Endothelial cell of umbilical vein (primary cell): ENCODE measurements around the gene MGAT4A. TPM values are rescaled to one million over a fixed set of nuclear protein-coding genes. Genes with fewer than 3 reads are reported as not detected.
A peak's percentile ranks its signal among the peaks of the same experiment; 100 is the strongest.

Experiments used
- BruUV-seq: library from RNA; stranded (reverse); fragments of 400-500 nt; replicated peaks from 2 replicates; lab custom pipeline; 2021; lab: Mats Ljungman, UMichigan
- CTCF ChIA-PET: fragments of 300-600, 350-600 bp; sonication (Branson Sonifier 250); formaldehyde crosslinking; loops from one replicate; lab custom pipeline; 2021; ENCODE audit warnings: antibody characterized with exemption, inconsistent platforms; lab: Charles Lee
- POLR2A ChIA-PET: fragments of 300-600, 350-600 bp; sonication (Branson Sonifier 250); formaldehyde crosslinking; loops from one replicate; lab custom pipeline; 2021; ENCODE audit warnings: antibody characterized with exemption, inconsistent platforms; lab: Charles Lee
- DNase-seq: peaks from one replicate; pipeline ENCODE4 v3.0.0-alpha.2; 2011; ENCODE audit warnings: low read depth, low spot score
- FAIRE-seq: peaks from 2 replicates; lab custom pipeline; 2011; peaks lifted over from hg19 to GRCh38; lab: Jason Lieb, UNC
- H2AFZ ChIP-seq: 2 replicates; pipeline ENCODE4 v1.6.0; 2012; ENCODE audit warnings: low read depth, low read length, control low read depth, inconsistent platforms
- H3K27ac ChIP-seq: 2 replicates; pipeline ENCODE4 v1.5.1; 2011; ENCODE audit warnings: low read depth, mild to moderate bottlenecking, control low read depth, low read length, moderate library complexity; ENCODE audit not compliant: insufficient read depth
- H3K27me3 ChIP-seq, 2 experiments: 2 replicates each; pipeline versions ENCODE4 v1.6.0 to v1.6.1; 2011; ENCODE audit warnings: low read length in 2 of 2, mixed read lengths in 1 of 2; ENCODE audit not compliant: control insufficient read depth in 2 of 2, insufficient read depth in 2 of 2
- H3K36me3 ChIP-seq, 2 experiments: 2 replicates in 1 of 2; 3 replicates in 1 of 2; pipeline ENCODE4 v1.5.1; 2011; ENCODE audit warnings: low read length in 2 of 2, mild to moderate bottlenecking in 1 of 2, moderate library complexity in 1 of 2; ENCODE audit not compliant: control insufficient read depth in 2 of 2, insufficient read depth in 2 of 2; ENCODE audit errors: extremely low read depth in 1 of 2
- H3K4me1 ChIP-seq: 3 replicates; pipeline ENCODE4 v1.5.1; 2011; ENCODE audit warnings: mild to moderate bottlenecking, low read length; ENCODE audit not compliant: control insufficient read depth, insufficient read depth; ENCODE audit errors: extremely low read depth
- H3K4me2 ChIP-seq: 2 replicates; pipeline ENCODE4 v1.6.1; 2011; ENCODE audit warnings: low read length, control low read depth, mixed read lengths; ENCODE audit not compliant: insufficient read depth
- H3K4me3 ChIP-seq, 3 experiments: fragments of 200-600 bp in 1 of 3; sonication (generic), shearing (Covaris generic) in 1 of 3; replicated peaks in 1 of 3; 2 replicates each; pipeline ENCODE4 v1.5.1; 2011 to 2016; ENCODE audit warnings: control low read depth in 3 of 3, low read length in 3 of 3, mild to moderate bottlenecking in 2 of 3, inconsistent platforms in 1 of 3, low read depth in 1 of 3, moderate library complexity in 1 of 3; ENCODE audit not compliant: insufficient read depth in 1 of 3
- H3K79me2 ChIP-seq: 2 replicates; pipeline ENCODE4 v1.6.0; 2012; ENCODE audit warnings: low read length, inconsistent platforms; ENCODE audit not compliant: control insufficient read depth, insufficient read depth
- H3K9ac ChIP-seq: replicated peaks from 2 replicates; pipeline ENCODE3; 2011; ENCODE audit warnings: low read length, control low read depth; ENCODE audit not compliant: insufficient read depth; ENCODE audit errors: extremely low read depth
- H3K9me1 ChIP-seq: replicated peaks from 3 replicates; pipeline ENCODE4 v1.6.0; 2011; ENCODE audit warnings: mild to moderate bottlenecking, low read length; ENCODE audit not compliant: control insufficient read depth, insufficient read depth; ENCODE audit errors: extremely low read depth
- H3K9me3 ChIP-seq: replicated peaks from 2 replicates; pipeline ENCODE4 v1.5.1; 2012; ENCODE audit warnings: low read length, inconsistent platforms; ENCODE audit not compliant: control insufficient read depth, insufficient read depth
- H4K20me1 ChIP-seq: replicated peaks from 2 replicates; pipeline ENCODE3; 2011; ENCODE audit warnings: mild to moderate bottlenecking, low read length; ENCODE audit not compliant: control insufficient read depth, insufficient read depth; ENCODE audit errors: extremely low read depth
- CTCF ChIP-seq, 2 donors: IDR thresholded peaks; 1 replicate in 1 of 2; 2 replicates in 1 of 2; pipeline ENCODE4 v1.5.1; 2011; ENCODE audit warnings: low read length in 2 of 2, mild to moderate bottlenecking in 2 of 2, moderate library complexity in 2 of 2, control low read depth in 1 of 2, inconsistent platforms in 1 of 2, low read depth in 1 of 2; ENCODE audit not compliant: insufficient read depth in 1 of 2; ENCODE audit errors: extremely low read depth in 1 of 2
- EZH2 ChIP-seq: IDR thresholded peaks from 2 replicates; pipeline ENCODE4 v1.6.1; 2012; ENCODE audit warnings: borderline replicate concordance, low read depth, mild to moderate bottlenecking, moderate library complexity, low read length, inconsistent platforms; ENCODE audit not compliant: severe bottlenecking
- FOS ChIP-seq: IDR thresholded peaks from 2 replicates; pipeline ENCODE4 v1.6.1; 2011; ENCODE audit warnings: mild to moderate bottlenecking, low read length, moderate library complexity, borderline replicate concordance; ENCODE audit not compliant: insufficient read depth
- GATA2 ChIP-seq: IDR thresholded peaks from 2 replicates; pipeline ENCODE4 v1.7.0; 2011; ENCODE audit warnings: low read depth, mild to moderate bottlenecking, moderate library complexity, mixed read lengths, low read length; ENCODE audit not compliant: insufficient read length, insufficient read depth
- JUN ChIP-seq: IDR thresholded peaks from 2 replicates; pipeline ENCODE4 v1.6.1; 2011; ENCODE audit warnings: borderline replicate concordance, low read depth; ENCODE audit not compliant: insufficient read length, insufficient read depth
- MAX ChIP-seq: IDR thresholded peaks from 2 replicates; pipeline ENCODE4 v1.6.1; 2011; ENCODE audit not compliant: insufficient read depth, insufficient read length
- MYC ChIP-seq: IDR thresholded peaks from one replicate; pipeline ENCODE4 v1.6.1; 2011; ENCODE audit warnings: mild to moderate bottlenecking, low read depth, low read length
- POLR2A ChIP-seq: IDR thresholded peaks from 2 replicates; pipeline ENCODE4 v1.6.1; 2012; ENCODE audit warnings: low read depth, mild to moderate bottlenecking, control low read depth, low read length
- POLR2AphosphoS5 ChIP-seq: IDR thresholded peaks from 2 replicates; pipeline ENCODE4 v1.6.1; 2012; ENCODE audit warnings: low read depth, mild to moderate bottlenecking, control low read depth, low read length, moderate library complexity; ENCODE audit not compliant: insufficient read depth
- dilution Hi-C: fragments of 300-500 bp; cut with MboI; formaldehyde crosslinking; loops from one replicate; pipeline ENCODE4 v1.15.0; 2019; ENCODE audit warnings: low sequenced_read_pairs; ENCODE audit not compliant: extremely low pct_ligation_motif_present
- intact Hi-C: fragments of 100-400 bp; cut with micrococcal nuclease; formaldehyde crosslinking; loops from one replicate; pipeline ENCODE4 v1.10.0; 2022
- polyA plus RNA-seq, 4 experiments: library from polyadenylated mRNA; depleted of rRNA in 3 of 4; stranded (reverse) in 3 of 4; unstranded in 1 of 4; fragments of >200 nt; gene quantifications; 2 replicates each; pipeline versions ENCODE4 v1.2.1 to v1.2.3, GENCODE V29; 2011 to 2012; ENCODE audit warnings: missing spikeins in 1 of 4
- total RNA-seq: library from RNA; stranded (reverse); gene quantifications from 2 replicates; pipeline ENCODE4 v1.2.3, GENCODE V29; 2021

MGAT4A gene
- total and polyA plus RNA-seq, 2 donors (not counting 3 experiments of a cell fraction or from before 2014, with no cell fraction given): 9.2 to 42.2 TPM

GRCh38 chr2:98643496-98644100 lies 87.3 kb downstream of the MGAT4A start:
- no peaks in the 10 kb centered on the region for H3K9me3 ChIP-seq
- no peak overlapping the region for H3K4me2 ChIP-seq
- DNase-seq: no peak
- H3K9ac ChIP-seq: no peak overlapping the region
- POLR2A ChIA-PET: no interaction called here
- H3K79me2 ChIP-seq: no peaks in the 10 kb centered on the region
- H3K9me1 ChIP-seq: no peaks in the 10 kb centered on the region
- CTCF ChIA-PET: interaction anchor here (1.1 to 1.2 kb wide), 3 partner anchors 13 to 422 kb away, joined by 3 to 5 read pairs (median 4); no protein-coding TSS in a partner anchor
- H3K27ac ChIP-seq: no peak overlapping the region
- H3K4me1 ChIP-seq: no peaks in the 10 kb centered on the region
- H3K4me3 ChIP-seq: no peak overlapping the region
- intact Hi-C loops (no loop called here), dilution Hi-C loops (no loop called here)
- no peaks in the 10 kb centered on the region for H4K20me1 ChIP-seq
- no peak for TF ChIP-seq MYC
- TF ChIP-seq GATA2: no peak
- no peak for TF ChIP-seq EZH2
- TF ChIP-seq POLR2A: no peak
- TF ChIP-seq POLR2AphosphoS5: no peak
- TF ChIP-seq JUN: no peak
- no peak for TF ChIP-seq FOS
- TF ChIP-seq MAX: no peak
- no peak for TF ChIP-seq CTCF (IDR thresholded peaks at IDR 0.05; ENCODE audit: extremely low read depth in 1 of 2, insufficient read depth in 1 of 2, low read depth in 1 of 2, low read length in 2 of 2)
- BruUV-seq: no TSS peak
- FAIRE-seq: peak; percentile 69
- no peaks in the 10 kb centered on the region for H3K27me3 ChIP-seq
- H2AFZ ChIP-seq: no peak overlapping the region
- H3K36me3 ChIP-seq: peaks cover 6 to 10% of the 10 kb centered on the region in 2 experiments
